GM12878 (cell line): ENCODE results near the gene CCR1. TPM values are rescaled to one million over a fixed set of nuclear protein-coding genes. Genes with fewer than 3 reads are reported as not detected.

Experiments used
- ATAC-seq: fragments of 200-7000 bp; cut with Tn5 transposase; 3 replicates; pipeline ENCODE4 v1.9.1; 2020; ENCODE audit warnings: mild to moderate bottlenecking, moderate library complexity
- BruUV-seq: library from RNA; stranded (reverse); fragments of 400-500 nt; replicated peaks from 2 replicates; lab custom pipeline; 2021; lab: Mats Ljungman, UMichigan
- CTCF ChIA-PET: fragments of 300-600 bp; sonication (Branson Sonifier 250); formaldehyde crosslinking; extraction: SDS; loops from one replicate; lab custom pipeline; 2021; ENCODE audit warnings: inconsistent platforms; lab: Yijun Ruan, JAX
- POLR2A ChIA-PET: fragments of 350-600 bp; formaldehyde crosslinking; extraction: SDS; loops from one replicate; lab custom pipeline; 2021; ENCODE audit warnings: inconsistent platforms; lab: Charles Lee
- RAD21 ChIA-PET: fragments of 300-600 bp; sonication (Branson Sonifier 250); formaldehyde crosslinking; loops from one replicate; lab custom pipeline; 2023; ENCODE audit warnings: antibody characterized with exemption; ENCODE audit not compliant: unreplicated experiment; lab: Charles Lee
- SMC1A ChIA-PET: fragments of 300-600 bp; sonication (Branson Sonifier 250); formaldehyde crosslinking; loops from one replicate; lab custom pipeline; 2023; ENCODE audit not compliant: unreplicated experiment, uncharacterized antibody; lab: Charles Lee
- DNase-seq: peaks from one replicate; pipeline ENCODE4 v3.0.0-alpha.2; 2011; ENCODE audit warnings: low read depth, low spot score
- FAIRE-seq: peaks from 3 replicates; lab custom pipeline; 2011; peaks lifted over from hg19 to GRCh38; lab: Jason Lieb, UNC
- H2AFZ ChIP-seq: 2 replicates; pipeline ENCODE4 v1.6.0; 2011; ENCODE audit warnings: low read depth, low read length, control low read depth; ENCODE audit not compliant: control insufficient read depth
- H3K27ac ChIP-seq: 2 replicates; pipeline ENCODE4 v1.5.1; 2011; ENCODE audit warnings: control low read depth; ENCODE audit not compliant: control insufficient read depth, insufficient read depth
- H3K27me3 ChIP-seq, 2 experiments: replicated peaks in 1 of 2; 2 replicates each; pipeline versions ENCODE4 v1.6.0 to v1.6.1; 2011; ENCODE audit warnings: low read length in 1 of 2; ENCODE audit not compliant: control insufficient read depth in 2 of 2, insufficient read depth in 2 of 2
- H3K36me3 ChIP-seq, 2 experiments: 2 replicates each; pipeline ENCODE4 v1.5.1; 2011; ENCODE audit warnings: low read length in 1 of 2; ENCODE audit not compliant: control insufficient read depth in 2 of 2, insufficient read depth in 2 of 2
- H3K4me1 ChIP-seq: 2 replicates; pipeline ENCODE4 v1.6.1; 2011; ENCODE audit warnings: mild to moderate bottlenecking, low read length, moderate library complexity, mixed read lengths; ENCODE audit not compliant: control insufficient read depth, insufficient read depth
- H3K4me2 ChIP-seq: 2 replicates; pipeline ENCODE4 v1.6.0; 2011; ENCODE audit warnings: control low read depth; ENCODE audit not compliant: control insufficient read depth, insufficient read depth
- H3K4me3 ChIP-seq: fragments of 200-600 bp; sonication (generic); 2 replicates; pipeline ENCODE4 v1.5.1; 2016
- H3K79me2 ChIP-seq: 2 replicates; pipeline ENCODE4 v1.6.0; 2011; ENCODE audit warnings: low read length; ENCODE audit not compliant: control insufficient read depth, insufficient read depth
- H3K9ac ChIP-seq: 2 replicates; pipeline ENCODE4 v1.8.0; 2011; ENCODE audit warnings: low read length, control low read depth, mixed read lengths; ENCODE audit not compliant: control insufficient read depth, insufficient read depth
- H3K9me3 ChIP-seq: replicated peaks from 3 replicates; pipeline ENCODE4 v1.5.1; 2011; ENCODE audit warnings: mild to moderate bottlenecking, low read length; ENCODE audit not compliant: control insufficient read depth, insufficient read depth
- H4K20me1 ChIP-seq: 2 replicates; pipeline ENCODE4 v1.6.0; 2011; ENCODE audit not compliant: control insufficient read depth, insufficient read depth
- CREB1 ChIP-seq: IDR thresholded peaks from 2 replicates; pipeline ENCODE4 v1.6.1; 2012; ENCODE audit warnings: low read depth, mild to moderate bottlenecking, inconsistent platforms
- IKZF1 ChIP-seq: fragments of 450-650 bp; conservative IDR thresholded peaks from 2 replicates; pipeline ENCODE4 v1.6.1; 2017; ENCODE audit warnings: antibody characterized with exemption, mild to moderate bottlenecking
- KAT2A ChIP-seq: conservative IDR thresholded peaks from 2 replicates; pipeline ENCODE4 v1.6.1; 2011; ENCODE audit warnings: low read depth, low read length; ENCODE audit not compliant: control insufficient read depth
- MEF2A ChIP-seq: IDR thresholded peaks from 2 replicates; pipeline ENCODE4 v1.6.1; 2011; ENCODE audit warnings: low read depth, mild to moderate bottlenecking, low read length, moderate library complexity; ENCODE audit not compliant: insufficient read depth
- NKRF ChIP-seq: fragments of 450-650 bp; conservative IDR thresholded peaks from 2 replicates; pipeline ENCODE4 v1.6.1; 2017; ENCODE audit warnings: mild to moderate bottlenecking, moderate library complexity
- PAX5 ChIP-seq: IDR thresholded peaks from 2 replicates; pipeline ENCODE4 v1.6.1; 2011; ENCODE audit warnings: low read depth, low read length, borderline replicate concordance
- POLR2AphosphoS2 ChIP-seq: IDR thresholded peaks from 2 replicates; pipeline ENCODE4 v1.6.1; 2011; ENCODE audit warnings: low read depth, mild to moderate bottlenecking, low read length, improper control_type of control experiment, moderate library complexity
- RBBP5 ChIP-seq: fragments of 200-600 bp; sonication (generic); conservative IDR thresholded peaks from 2 replicates; pipeline ENCODE4 v1.6.1; 2016
- SMAD1 ChIP-seq: fragments of 450-650 bp; IDR thresholded peaks from 2 replicates; pipeline ENCODE4 v1.6.1; 2018; ENCODE audit warnings: mild to moderate bottlenecking, low read depth; ENCODE audit not compliant: partially characterized antibody
- SUPT20H ChIP-seq: IDR thresholded peaks from 2 replicates; pipeline ENCODE4 v1.6.1; 2011; ENCODE audit warnings: low read depth, mild to moderate bottlenecking, low read length, moderate library complexity, borderline replicate concordance; ENCODE audit not compliant: control insufficient read depth
- WRNIP1 ChIP-seq: IDR thresholded peaks from 2 replicates; pipeline ENCODE4 v1.6.1; 2011; ENCODE audit warnings: low read depth, low read length, improper control_type of control experiment, borderline replicate concordance
- ZBTB11 ChIP-seq: fragments of 450-650 bp; formaldehyde crosslinking; IDR thresholded peaks from 2 replicates; pipeline ENCODE4 v1.5.0; 2022; ENCODE audit warnings: mild to moderate bottlenecking, missing genetic modification characterization
- ZBTB40 ChIP-seq: fragments of 450-650 bp; IDR thresholded peaks from 2 replicates; pipeline ENCODE4 v1.6.1; 2016; ENCODE audit warnings: mild to moderate bottlenecking, moderate library complexity, borderline replicate concordance
- ZNF207 ChIP-seq: fragments of 450-650 bp; IDR thresholded peaks from 2 replicates; pipeline ENCODE4 v1.6.1; 2014; ENCODE audit warnings: antibody characterized with exemption, mild to moderate bottlenecking, borderline replicate concordance
- ZNF622 ChIP-seq: fragments of 450-650 bp; IDR thresholded peaks from 2 replicates; pipeline ENCODE4 v1.6.1; 2017; ENCODE audit warnings: mild to moderate bottlenecking, inconsistent platforms
- ZZZ3 ChIP-seq: IDR thresholded peaks from 2 replicates; pipeline ENCODE4 v1.6.1; 2011; ENCODE audit warnings: low read depth; ENCODE audit not compliant: control insufficient read depth, insufficient read length
- WGBS: methylation state at CpG from one replicate; pipeline ENCODE4 v1.1.6; 2016; ENCODE audit warnings: low lambda C conversion rate; ENCODE audit not compliant: insufficient replicate concordance, insufficient coverage; ENCODE audit errors: missing lambda C conversion rate; 5-methylcytosine and 5-hydroxymethylcytosine counted together
- in situ Hi-C: fragments of 300-500 bp; cut with MboI; formaldehyde crosslinking; loops from 9 replicates; pipeline ENCODE4 v1.14.3; 2018; ENCODE audit warnings: mixed read lengths
- intact Hi-C: fragments of 100-400 bp; cut with micrococcal nuclease; formaldehyde crosslinking; loops from one replicate; pipeline ENCODE4 v1.14.2; 2022; ENCODE audit not compliant: unreplicated experiment
- polyA plus RNA-seq, 11 experiments: library from polyadenylated mRNA; depleted of rRNA in 4 of 11; unstranded in 6 of 11; stranded (reverse) in 5 of 11; fragments of >200 nt; fragmentation: Nextera tagmentation in 4 of 11; fragmentation: Illumina TruSeq in 1 of 11; extraction: Ambion mirVana in 4 of 11; extraction: Trizol in 1 of 11; gene quantifications; 1 replicate in 1 of 11; 2 replicates in 10 of 11; pipeline versions ENCODE4 v1.2.1 to v1.2.3, GENCODE V29; 2011 to 2016; ENCODE audit warnings: inconsistent platforms in 2 of 11, missing spikeins in 2 of 11, low read depth in 1 of 11
- total RNA-seq, 4 experiments: library from RNA; depleted of rRNA in 3 of 4; stranded (reverse); fragments of >200 nt in 3 of 4; fragmentation: Illumina TruSeq in 1 of 4; extraction: Trizol in 1 of 4; gene quantifications; 2 replicates each; pipeline versions ENCODE4 v1.2.1 to v1.2.3, GENCODE V29; 2013 to 2021

Gene CCR1
- total and polyA plus RNA-seq, 10 of the 15 experiments (the other 5 are each of a cell fraction or from before 2014, with no cell fraction given): 2.3 to 11.0 (median 7.8) TPM

GRCh38 chr3:46245146-46245545 is 37.0 kb upstream of the CCR1 start:
- no peaks in the 10 kb centered on the region for H3K79me2 ChIP-seq
- peaks cover 0 to 4% of the 10 kb centered on the region in 2 experiments; a peak in 2 of 4 replicates for H3K27me3 ChIP-seq
- no peak overlapping the region for H2AFZ ChIP-seq
- ATAC-seq: no peak
- H3K4me1 ChIP-seq: peaks cover 3% of the 10 kb centered on the region; the same call in 1 of the 2 replicates
- no peaks in the 10 kb centered on the region for H4K20me1 ChIP-seq
- SMC1A ChIA-PET: interaction anchor here (1.2 kb wide), 1 partner anchor 11 kb away, joined by 3 read pairs; no protein-coding TSS in a partner anchor
- H3K9me3 ChIP-seq: no peaks in the 10 kb centered on the region
- CTCF ChIA-PET: interaction anchor here (0.6 to 0.9 kb wide), 2 partner anchors 29 to 124 kb away, joined by 3 to 4 read pairs; no protein-coding TSS in a partner anchor
- H3K9ac ChIP-seq: no peak overlapping the region
- POLR2A ChIA-PET: no interaction called here
- FAIRE-seq: no peak
- 49% methylated on average over 3 of the region's 3 CpGs for WGBS
- in situ Hi-C loops: no loop called here
- H3K4me3 ChIP-seq: no peak overlapping the region
- BruUV-seq: no TSS peak
- RAD21 ChIA-PET: no interaction called here
- no peak for DNase-seq
- no peak overlapping the region for H3K27ac ChIP-seq
- intact Hi-C loops: no loop called here
- H3K36me3 ChIP-seq: no peaks in the 10 kb centered on the region
- H3K4me2 ChIP-seq: no peak overlapping the region
- TF ChIP-seq KAT2A (no peak), PAX5 (no peak), ZNF622 (no peak), NKRF (no peak), IKZF1 (no peak), SUPT20H (no peak), WRNIP1 (no peak), SMAD1 (no peak), CREB1 (no peak), ZNF207 (no peak), ZBTB11 (CRISPR knock-in tag) (no peak), RBBP5 (no peak), ZBTB40 (no peak), MEF2A (no peak), POLR2AphosphoS2 (no peak), ZZZ3 (no peak)
